Stimulated activated CD8-positive, alpha-beta memory T cell treated with anti-CD3 and anti-CD28 coated beads, Interleukin-7, amount 100 ng/mL, for 4 hours (primary cell): ENCODE results near the gene SPAG7.
A peak's percentile ranks its signal among the peaks of the same experiment; 100 is the strongest.

Experiments
- DNase-seq, 2 donors: peaks; one replicate each; pipeline ENCODE4 v3.0.0-alpha.2; 2020; ENCODE audit warnings: low read depth in 2 of 2

The SPAG7 gene

GRCh38 chr17:4950075-4950745 lies 17.4 kb downstream of the SPAG7 start:
- DNase-seq: peak in 1 of 2 donors; percentile 67

- peak; percentile 60 to 69 for DNase-seq
Measured at GRCh38 chr17:4949321-4950074, 18.1 kb downstream of the SPAG7 start.

DNA sequence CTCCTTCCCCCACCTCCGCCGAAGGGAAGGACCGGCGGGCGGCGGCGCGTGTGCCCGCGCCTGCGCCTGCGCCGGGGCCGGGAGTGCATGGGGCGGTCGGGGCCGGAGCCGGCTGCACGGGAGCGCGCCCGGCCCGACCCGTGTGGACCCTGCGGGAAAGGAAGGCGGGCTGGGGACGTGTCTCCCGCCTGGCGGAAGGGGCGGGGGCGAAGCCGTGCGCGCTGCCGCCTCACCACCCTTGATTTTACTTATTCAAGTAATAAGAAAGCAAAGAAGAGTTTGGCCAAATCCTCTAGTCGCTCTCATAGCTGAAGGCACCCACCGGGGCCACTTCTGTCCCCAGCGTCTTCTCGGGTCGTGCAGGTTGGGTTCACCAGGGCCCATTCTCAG lies 18.7 kb downstream of the SPAG7 start:
- peak in 1 of 2 donors; percentile 71 for DNase-seq

GRCh38 chr17:4948166-4948930 lies 19.3 kb downstream of the SPAG7 start, which contains the start of gene PFN1:
TSS of gene PFN1 (minus strand) at chr17:4948530. CDS start at chr17:4948394, 136 bp downstream.
- DNase-seq: peak; percentile 84 to 86

- DNase-seq: peak in 1 of 2 donors; percentile 63
Measured at GRCh38 chr17:4947411-4948165, 20.0 kb downstream of the SPAG7 start.

- DNase-seq: no peak
Measured at GRCh38 chr17:4947010-4947410, 20.6 kb downstream of the SPAG7 start.

GRCh38 chr17:4946312-4946976 lies 21.2 kb downstream of the SPAG7 start:
- DNase-seq: no peak

GRCh38 chr17:4945944-4946280 lies 21.7 kb downstream of the SPAG7 start:
- DNase-seq: no peak

- peak; percentile 76 to 79 for DNase-seq
Measured at GRCh38 chr17:4945176-4945943, 22.3 kb downstream of the SPAG7 start.

DNA sequence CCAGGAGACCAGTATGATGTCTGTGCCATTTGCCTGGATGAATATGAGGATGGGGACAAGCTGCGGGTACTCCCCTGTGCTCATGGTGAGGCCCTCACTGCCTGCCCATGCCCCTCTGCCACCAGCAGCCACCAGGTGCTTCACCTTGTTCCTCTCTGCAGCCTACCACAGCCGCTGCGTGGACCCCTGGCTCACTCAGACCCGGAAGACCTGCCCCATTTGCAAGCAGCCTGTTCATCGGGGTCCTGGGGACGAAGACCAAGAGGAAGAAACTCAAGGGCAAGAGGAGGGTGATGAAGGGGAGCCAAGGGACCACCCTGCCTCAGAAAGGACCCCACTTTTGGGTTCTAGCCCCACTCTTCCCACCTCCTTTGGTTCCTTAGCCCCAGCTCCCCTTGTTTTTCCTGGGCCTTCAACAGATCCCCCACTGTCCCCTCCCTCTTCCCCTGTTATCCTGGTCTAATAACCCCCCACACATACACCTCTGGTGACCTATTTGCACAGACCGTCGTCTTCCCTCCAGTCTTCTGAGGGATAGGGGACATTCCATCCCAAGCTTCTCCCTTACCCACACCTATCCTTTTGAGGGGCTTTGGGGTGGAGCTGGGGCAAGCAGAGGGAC lies 23.0 kb downstream of the SPAG7 start:
- DNase-seq: no peak

GRCh38 chr17:4944163-4944553 lies 23.5 kb downstream of the SPAG7 start:
- peak in 1 of 2 donors; percentile 39 for DNase-seq

GRCh38 chr17:4942760-4943508 lies 24.7 kb downstream of the SPAG7 start:
- DNase-seq: no peak

- DNase-seq: no peak
Measured at GRCh38 chr17:4941319-4941610, 26.4 kb downstream of the SPAG7 start.

DNA sequence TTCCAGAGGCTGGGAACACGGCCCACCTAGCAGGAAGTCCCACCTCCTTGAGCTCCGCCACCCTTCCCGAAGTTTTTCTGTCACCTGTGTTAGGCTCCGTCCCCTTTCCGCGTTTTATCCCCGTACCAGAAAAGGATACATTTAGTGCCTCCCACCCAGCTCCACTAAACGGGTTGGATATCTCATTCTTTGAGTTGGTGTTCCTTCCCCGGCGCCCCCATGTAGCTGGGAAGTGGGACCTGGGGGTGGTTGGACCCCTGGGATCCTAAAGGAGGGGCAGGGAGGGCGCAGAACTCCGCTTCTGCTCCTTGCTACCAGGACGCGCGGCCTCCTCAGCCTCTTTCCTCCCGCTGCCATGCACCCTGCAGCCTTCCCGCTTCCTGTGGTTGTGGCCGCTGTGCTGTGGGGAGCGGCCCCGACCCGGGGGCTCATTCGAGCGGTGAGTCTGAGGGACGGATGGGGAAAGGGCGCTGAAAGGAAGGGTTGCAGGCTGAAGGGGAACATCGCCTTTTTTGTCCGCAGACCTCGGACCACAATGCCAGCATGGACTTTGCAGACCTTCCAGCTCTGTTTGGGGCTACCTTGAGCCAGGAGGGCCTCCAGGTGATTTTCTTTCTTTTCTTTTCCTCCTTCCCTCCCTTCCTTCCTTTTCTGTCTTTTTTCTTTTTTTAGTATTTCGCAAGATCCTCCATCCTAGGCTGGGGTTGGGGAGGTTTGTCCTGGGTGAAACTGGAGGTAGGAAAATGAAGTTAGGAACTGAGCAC lies 26.9 kb downstream of the SPAG7 start:
- DNase-seq: peak in 1 of 2 donors; percentile 35

DNA sequence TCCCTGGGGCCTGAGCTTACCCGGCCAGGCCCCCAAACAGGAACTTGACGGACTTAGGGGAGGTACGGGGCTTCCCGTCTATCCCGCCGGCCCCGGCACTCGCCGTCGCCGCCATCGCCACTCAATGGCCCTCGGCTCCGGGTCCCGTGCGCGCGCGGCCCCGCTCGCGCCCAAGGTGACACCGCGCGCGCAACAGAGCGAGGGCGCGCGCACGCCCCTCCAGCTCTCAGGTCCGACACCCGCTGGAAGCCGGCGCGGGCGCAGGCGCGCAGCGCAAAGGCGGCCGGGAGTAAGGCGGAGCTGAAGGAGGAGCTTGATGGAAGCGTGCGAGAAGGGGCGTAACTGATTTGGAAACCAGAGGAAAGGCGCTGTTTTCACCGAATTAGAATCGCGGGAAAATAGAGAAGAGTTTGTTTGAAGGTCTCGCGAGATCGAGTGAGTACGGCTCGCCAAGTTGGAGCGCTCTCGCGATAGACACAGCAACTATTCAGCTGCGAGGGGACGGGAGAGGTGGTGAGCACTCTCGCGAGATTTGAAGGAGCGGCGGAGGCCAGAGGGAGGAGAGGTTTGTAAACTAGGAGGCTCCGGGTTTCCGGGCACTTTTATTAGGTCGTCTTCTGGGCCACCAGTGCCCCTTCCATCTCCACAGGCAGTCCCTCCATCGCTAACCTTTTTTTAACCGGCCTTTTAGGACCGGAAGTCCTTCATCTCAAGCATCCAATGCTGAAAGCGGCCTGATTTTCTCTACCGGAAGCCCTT lies 27.6 kb downstream of the SPAG7 start, which contains the start of the genes RNF167 and SLC25A11:
RNF167 (plus strand) TSS at position 473 of the 759 bp plus-strand sequence. CDS start 642 bp downstream, outside the sequence.
SLC25A11 (minus strand) TSS at position 251 of the 759 bp plus-strand sequence; CDS start at position 115, 136 bp downstream.
- peak; percentile 92 to 95 for DNase-seq

GRCh38 chr17:4939546-4939795 lies 28.1 kb downstream of the SPAG7 start:
- DNase-seq: no peak

- no peak for DNase-seq
Measured at GRCh38 chr17:4938688-4939545, 28.7 kb downstream of the SPAG7 start.
